H1 (cell line): ENCODE data around the gene FNDC11. TPM values are rescaled to one million over a fixed set of nuclear protein-coding genes. Genes with fewer than 3 reads are reported as not detected.

Source experiments
- CTCF ChIA-PET: fragments of 300-600 bp; sonication (Branson Sonifier 250); formaldehyde crosslinking; loops from one replicate; lab custom pipeline; 2021; ENCODE audit not compliant: partially characterized antibody; lab: Charles Lee
- POLR2A ChIA-PET: fragments of 300-600 bp; sonication (Branson Sonifier 250); formaldehyde crosslinking; loops from one replicate; lab custom pipeline; 2021; ENCODE audit warnings: inconsistent platforms; ENCODE audit not compliant: partially characterized antibody; lab: Charles Lee
- DNase-seq, 2 experiments: peaks; one replicate each; pipeline versions ENCODE4 v3.0.0 to v3.0.0-alpha.2; 2010 to 2022; ENCODE audit warnings: low spot score in 2 of 2, low read depth in 1 of 2, mixed read lengths in 1 of 2
- FAIRE-seq: peaks from 2 replicates; lab custom pipeline; 2011; peaks lifted over from hg19 to GRCh38; lab: Jason Lieb, UNC
- H2AFZ ChIP-seq: 2 replicates; pipeline ENCODE4 v1.8.1; 2012; ENCODE audit warnings: low read length, inconsistent platforms
- H2AK5ac ChIP-seq: 2 replicates; pipeline ENCODE4 v1.6.1; 2013; ENCODE audit warnings: low read depth, low read length
- H2BK120ac ChIP-seq: replicated peaks from 2 replicates; pipeline ENCODE3; 2013; ENCODE audit warnings: low read depth, low read length, inconsistent platforms
- H2BK12ac ChIP-seq: 2 replicates; pipeline ENCODE4 v1.6.1; 2013; ENCODE audit warnings: low read depth, low read length
- H2BK15ac ChIP-seq: 2 replicates; pipeline ENCODE4 v1.6.1; 2013; ENCODE audit warnings: low read length
- H2BK20ac ChIP-seq: 2 replicates; pipeline ENCODE4 v1.6.1; 2013; ENCODE audit warnings: low read length
- H2BK5ac ChIP-seq: 2 replicates; pipeline ENCODE4 v1.6.1; 2013; ENCODE audit warnings: low read depth, low read length
- H3K14ac ChIP-seq: 2 replicates; pipeline ENCODE4 v1.6.1; 2013; ENCODE audit warnings: inconsistent platforms; ENCODE audit not compliant: insufficient read length
- H3K18ac ChIP-seq: 2 replicates; pipeline ENCODE4 v1.6.1; 2013; ENCODE audit warnings: low read length; ENCODE audit errors: extremely low read depth
- H3K23ac ChIP-seq: 2 replicates; pipeline ENCODE4 v1.6.1; 2013; ENCODE audit warnings: inconsistent platforms; ENCODE audit not compliant: insufficient read length
- H3K23me2 ChIP-seq: 2 replicates; pipeline ENCODE4 v1.6.1; 2013; ENCODE audit warnings: low read depth, low read length
- H3K27ac ChIP-seq: 2 replicates; pipeline ENCODE4 v1.6.1; 2011; ENCODE audit warnings: low read depth, low read length, inconsistent platforms
- H3K27me3 ChIP-seq, 4 experiments: replicated peaks in 1 of 4; 1 replicate in 1 of 4; 2 replicates in 3 of 4; pipeline versions ENCODE4 v1.6.1 to v1.8.1; 2011 to 2013; ENCODE audit warnings: low read length in 3 of 4, mild to moderate bottlenecking in 3 of 4, inconsistent platforms in 2 of 4, mixed read lengths in 2 of 4, moderate library complexity in 1 of 4; ENCODE audit not compliant: control insufficient read depth in 3 of 4, insufficient read depth in 3 of 4; ENCODE audit errors: extremely low read depth in 1 of 4
- H3K36me3 ChIP-seq, 4 experiments: 2 replicates each; pipeline versions ENCODE4 v1.6.1 to v1.8.1; 2011 to 2013; ENCODE audit warnings: mild to moderate bottlenecking in 4 of 4, low read length in 3 of 4, moderate library complexity in 2 of 4, control low read depth in 1 of 4, inconsistent platforms in 1 of 4; ENCODE audit not compliant: insufficient read depth in 4 of 4, control insufficient read depth in 2 of 4
- H3K4ac ChIP-seq: replicated peaks from 2 replicates; pipeline ENCODE3; 2013; ENCODE audit warnings: low read length, low read depth, mixed read lengths, inconsistent platforms; ENCODE audit not compliant: insufficient read length
- H3K4me1 ChIP-seq, 4 experiments: replicated peaks in 1 of 4; 1 replicate in 1 of 4; 2 replicates in 3 of 4; pipeline versions ENCODE4 v1.6.1 to v1.8.1; 2011 to 2013; ENCODE audit warnings: low read length in 3 of 4, inconsistent platforms in 2 of 4, mixed read lengths in 1 of 4; ENCODE audit not compliant: insufficient read depth in 4 of 4, control insufficient read depth in 3 of 4
- H3K4me2 ChIP-seq, 2 experiments: 2 replicates each; pipeline versions ENCODE4 v1.6.1 to v1.8.1; 2011 to 2013; ENCODE audit warnings: low read depth in 2 of 2, low read length in 2 of 2, control low read depth in 1 of 2, inconsistent platforms in 1 of 2, mild to moderate bottlenecking in 1 of 2; ENCODE audit not compliant: insufficient read depth in 1 of 2
- H3K4me3 ChIP-seq, 4 experiments: fragments of 200-600, 300-600 bp in 1 of 4; sonication (generic), shearing (Covaris generic), sonication (Bioruptor Twin) in 1 of 4; 2 replicates each; pipeline versions ENCODE4 v1.5.1 to v1.8.1; 2011 to 2016; ENCODE audit warnings: low read length in 4 of 4, low read depth in 3 of 4, control low read depth in 2 of 4, inconsistent platforms in 2 of 4, mild to moderate bottlenecking in 2 of 4, mixed read lengths in 1 of 4, moderate library complexity in 1 of 4; ENCODE audit not compliant: insufficient read depth in 2 of 4; ENCODE audit errors: extremely low read depth in 1 of 4
- H3K56ac ChIP-seq: replicated peaks from 2 replicates; pipeline ENCODE3; 2013; ENCODE audit warnings: low read depth, mild to moderate bottlenecking, mixed read lengths, low read length, inconsistent platforms; ENCODE audit not compliant: insufficient read length
- H3K79me1 ChIP-seq: 2 replicates; pipeline ENCODE4 v1.6.1; 2013; ENCODE audit warnings: low read depth, low read length, control low read depth
- H3K79me2 ChIP-seq, 2 experiments: 2 replicates each; pipeline versions ENCODE4 v1.6.1 to v1.8.1; 2012 to 2013; ENCODE audit warnings: low read length in 2 of 2, mild to moderate bottlenecking in 2 of 2, inconsistent platforms in 1 of 2; ENCODE audit not compliant: insufficient read depth in 2 of 2, control insufficient read depth in 1 of 2
- H3K9ac ChIP-seq, 4 experiments: replicated peaks in 1 of 4; 1 replicate in 1 of 4; 2 replicates in 3 of 4; pipeline versions ENCODE4 v1.6.1 to v1.8.1; 2011 to 2013; ENCODE audit warnings: low read depth in 3 of 4, low read length in 3 of 4, control low read depth in 2 of 4, mild to moderate bottlenecking in 2 of 4, moderate library complexity in 2 of 4, inconsistent platforms in 1 of 4; ENCODE audit errors: extremely low read depth in 1 of 4
- H3K9me3 ChIP-seq, 2 experiments: 2 replicates each; pipeline versions ENCODE4 v1.6.1 to v1.8.1; 2012 to 2013; ENCODE audit warnings: mild to moderate bottlenecking in 2 of 2, moderate library complexity in 2 of 2, control low read depth in 1 of 2, inconsistent platforms in 1 of 2, low read depth in 1 of 2, low read length in 1 of 2, mixed read lengths in 1 of 2; ENCODE audit not compliant: insufficient read depth in 2 of 2
- H4K20me1 ChIP-seq, 2 experiments: replicated peaks in 1 of 2; 2 replicates each; pipeline versions ENCODE3 to v1.8.1; 2011 to 2013; ENCODE audit warnings: inconsistent platforms in 2 of 2, low read length in 2 of 2, mild to moderate bottlenecking in 1 of 2; ENCODE audit not compliant: insufficient read depth in 2 of 2, control insufficient read depth in 1 of 2
- H4K5ac ChIP-seq: 2 replicates; pipeline ENCODE4 v1.6.1; 2013; ENCODE audit warnings: low read length, low read depth, mixed read lengths, inconsistent platforms; ENCODE audit not compliant: insufficient read length
- H4K8ac ChIP-seq: 2 replicates; pipeline ENCODE4 v1.8.0; 2013; ENCODE audit warnings: mild to moderate bottlenecking, moderate library complexity, low read length, inconsistent platforms; ENCODE audit not compliant: insufficient read depth; ENCODE audit errors: extremely low read depth
- H4K91ac ChIP-seq: replicated peaks from 2 replicates; pipeline ENCODE3; 2013; ENCODE audit warnings: low read length, mixed read lengths, inconsistent platforms; ENCODE audit not compliant: insufficient read length
- BRCA1 ChIP-seq: IDR thresholded peaks from 2 replicates; pipeline ENCODE4 v1.6.1; 2012; ENCODE audit warnings: low read depth, low read length, improper control_type of control experiment
- E2F6 ChIP-seq: IDR thresholded peaks from 2 replicates; pipeline ENCODE4 v1.6.1; 2012; ENCODE audit warnings: inconsistent platforms
- EP300 ChIP-seq, 2 experiments: IDR thresholded peaks; 1 replicate in 1 of 2; 2 replicates in 1 of 2; pipeline ENCODE4 v1.6.1; 2011 to 2012; ENCODE audit warnings: low read depth in 2 of 2, low read length in 2 of 2, mild to moderate bottlenecking in 2 of 2, borderline replicate concordance in 1 of 2, inconsistent platforms in 1 of 2, moderate library complexity in 1 of 2
- FOSL1 ChIP-seq: IDR thresholded peaks from 2 replicates; pipeline ENCODE4 v1.6.1; 2011; ENCODE audit warnings: mild to moderate bottlenecking, low read depth, low read length, moderate library complexity; ENCODE audit not compliant: insufficient read depth
- JUN ChIP-seq: IDR thresholded peaks from 2 replicates; pipeline ENCODE4 v1.6.1; 2011; ENCODE audit warnings: low read depth, mild to moderate bottlenecking, improper control_type of control experiment, low read length
- MAX ChIP-seq: IDR thresholded peaks from 2 replicates; pipeline ENCODE4 v1.6.1; 2012; ENCODE audit warnings: inconsistent platforms
- RNF2 ChIP-seq: fragments of 200-900, 300-1000 bp; sonication (generic); IDR thresholded peaks from 2 replicates; pipeline ENCODE4 v1.7.1; 2016; ENCODE audit warnings: borderline replicate concordance, low read depth, mild to moderate bottlenecking, antibody characterized with exemption, low read length; ENCODE audit not compliant: poor library complexity, severe bottlenecking; ENCODE audit errors: missing control alignments
- RXRA ChIP-seq: IDR thresholded peaks from 2 replicates; pipeline ENCODE4 v1.6.1; 2011; ENCODE audit warnings: low read depth, mild to moderate bottlenecking, low read length, moderate library complexity; ENCODE audit not compliant: insufficient read depth
- YY1 ChIP-seq: IDR thresholded peaks from 2 replicates; pipeline ENCODE4 v1.6.1; 2011; ENCODE audit warnings: low read depth, mild to moderate bottlenecking, low read length
- ZNF274 ChIP-seq: IDR thresholded peaks from 2 replicates; pipeline ENCODE4 v1.7.0; 2012; ENCODE audit warnings: low read length, borderline replicate concordance; ENCODE audit errors: extremely low read depth
- WGBS, 2 experiments: shearing (Covaris generic) in 1 of 2; methylation state at CpG; one replicate each; pipeline versions ENCODE4 v1.1.6 to v1.1.7; 2013 to 2015; ENCODE audit warnings: low lambda C conversion rate in 2 of 2, mixed read lengths in 2 of 2, inconsistent platforms in 1 of 2, low coverage in 1 of 2, missing lambda C conversion rate in 1 of 2; ENCODE audit not compliant: insufficient replicate concordance in 2 of 2, insufficient coverage in 1 of 2, insufficient read length in 1 of 2; ENCODE audit errors: extremely low coverage in 1 of 2, missing lambda C conversion rate in 1 of 2; 5-methylcytosine and 5-hydroxymethylcytosine counted together
- polyA plus RNA-seq, 7 experiments: library from polyadenylated mRNA; depleted of rRNA in 3 of 7; stranded (reverse) in 5 of 7; unstranded in 2 of 7; fragments of >200 nt in 5 of 7; fragments of 200-250 nt in 2 of 7; gene quantifications; 1 replicate in 5 of 7; 2 replicates in 1 of 7; 4 replicates in 1 of 7; pipeline versions ENCODE4 v1.2.1 to v1.2.3, GENCODE V29; 2011 to 2013; ENCODE audit warnings: missing spikeins in 2 of 7, mixed read lengths in 2 of 7
- total RNA-seq: library from RNA; stranded (reverse); fragmentation: NEBNext Ultra II Directional; extraction: Animal tissue kit (Norgen Biotek cat#: 25700); gene quantifications from 2 replicates; pipeline ENCODE4 v1.2.1, GENCODE V29; 2021

The FNDC11 gene
- total and polyA plus RNA-seq, 2 of the 8 experiments (the other 6 are each of a cell fraction or from before 2014, with no cell fraction given), result 2.6 to 8.8 TPM

- H3K79me2 ChIP-seq, result no peaks in the 10 kb centered on the region
- ChIA-PET CTCF (interaction anchor here (0.9 to 2.2 kb wide), 7 partner anchors 15 to 92 kb away, joined by 3 to 9 read pairs (median 4); partner anchors contain the start of gene PTK6), POLR2A (interaction anchor here (1.7 kb wide), 1 partner anchor 10 kb away, joined by 5 read pairs; no protein-coding TSS in a partner anchor)
- no peak overlapping the region for H4K8ac ChIP-seq
- no peak overlapping the region for H3K56ac ChIP-seq
- no peak overlapping the region for H3K4me2 ChIP-seq
- H3K14ac ChIP-seq, result no peak overlapping the region
- no peak overlapping the region for H2BK20ac ChIP-seq
- H4K91ac ChIP-seq, result no peak overlapping the region
- H4K5ac ChIP-seq, result no peak overlapping the region
- H3K4me1 ChIP-seq, result peaks cover 0 to 19% (median 14%) of the 10 kb centered on the region in 4 experiments; a peak in 6 of 7 replicates
- 78% methylated on average over 19 of the region's 23 CpGs; no CpG with 5 or more reads in 1 of the 2 experiments for WGBS, 2 experiments
- no peak overlapping the region for H2BK12ac ChIP-seq
- H2AFZ ChIP-seq, result no peak overlapping the region
- H3K4me3 ChIP-seq, result no peak overlapping the region
- no peaks in the 10 kb centered on the region for H3K79me1 ChIP-seq
- no peak overlapping the region for H3K18ac ChIP-seq
- H3K23me2 ChIP-seq, result peaks cover 4% of the 10 kb centered on the region; the same call in 1 of the 2 replicates
- H2BK120ac ChIP-seq, result no peak overlapping the region
- H4K20me1 ChIP-seq, result peaks cover 0 to 1% of the 10 kb centered on the region in 2 experiments
- H3K23ac ChIP-seq, result no peak overlapping the region
- FAIRE-seq, result no peak
- H2BK15ac ChIP-seq, result no peak overlapping the region
- no peak overlapping the region for H2BK5ac ChIP-seq
- H3K27ac ChIP-seq, result no peak overlapping the region
- H3K27me3 ChIP-seq, result no peaks in the 10 kb centered on the region; a peak in 1 of 7 replicates
- H2AK5ac ChIP-seq, result no peak overlapping the region
- H3K9ac ChIP-seq, result no peak overlapping the region
- H3K36me3 ChIP-seq, result no peaks in the 10 kb centered on the region; a peak in 1 of 8 replicates
- no peak overlapping the region for H3K4ac ChIP-seq
- no peaks in the 10 kb centered on the region for H3K9me3 ChIP-seq
- no peak for DNase-seq
- no peak for TF ChIP-seq E2F6
- TF ChIP-seq YY1, result no peak
- TF ChIP-seq JUN, result no peak
- no peak for TF ChIP-seq FOSL1
- TF ChIP-seq ZNF274, result no peak
- TF ChIP-seq MAX, result no peak
- TF ChIP-seq RNF2, result no peak
- TF ChIP-seq BRCA1, result no peak
- no peak for TF ChIP-seq RXRA
- TF ChIP-seq EP300 (IDR thresholded peaks at IDR 0.05; ENCODE audit: borderline replicate concordance in 1 of 2, low read depth in 2 of 2, low read length in 2 of 2), result no peak
Measured at GRCh38 chr20:63556873-63557478, 3.0 kb downstream of the FNDC11 start.
